ENCODE measurements around the gene CHID1. TPM values are rescaled to one million over a fixed set of nuclear protein-coding genes. Genes with fewer than 3 reads are reported as not detected.

Gene CHID1
- total and polyA plus RNA-seq, 9 of the 15 experiments (the other 6 are each of a cell fraction or from before 2014, with no cell fraction given), result 15.1 to 108 (median 39.8) TPM

- TF ChIP-seq ZNF398 (CRISPR knock-in tag; IDR thresholded peaks at IDR 0.05) (no peak), CAMTA2 (CRISPR knock-in tag; conservative IDR thresholded peaks at IDR 0.05) (no peak), CHD2 (IDR thresholded peaks at IDR 0.05; ENCODE audit: low read depth, low read length) (no peak), SLC30A9 (CRISPR knock-in tag; IDR thresholded peaks at IDR 0.05) (no peak), TCF7 (IDR thresholded peaks at IDR 0.05; ENCODE audit: borderline replicate concordance) (no peak), SMAD3 (CRISPR knock-in tag; conservative IDR thresholded peaks at IDR 0.05) (no peak), ZEB2 (IDR thresholded peaks at IDR 0.05) (no peak)
- TF ChIP-seq, protein P1, sequence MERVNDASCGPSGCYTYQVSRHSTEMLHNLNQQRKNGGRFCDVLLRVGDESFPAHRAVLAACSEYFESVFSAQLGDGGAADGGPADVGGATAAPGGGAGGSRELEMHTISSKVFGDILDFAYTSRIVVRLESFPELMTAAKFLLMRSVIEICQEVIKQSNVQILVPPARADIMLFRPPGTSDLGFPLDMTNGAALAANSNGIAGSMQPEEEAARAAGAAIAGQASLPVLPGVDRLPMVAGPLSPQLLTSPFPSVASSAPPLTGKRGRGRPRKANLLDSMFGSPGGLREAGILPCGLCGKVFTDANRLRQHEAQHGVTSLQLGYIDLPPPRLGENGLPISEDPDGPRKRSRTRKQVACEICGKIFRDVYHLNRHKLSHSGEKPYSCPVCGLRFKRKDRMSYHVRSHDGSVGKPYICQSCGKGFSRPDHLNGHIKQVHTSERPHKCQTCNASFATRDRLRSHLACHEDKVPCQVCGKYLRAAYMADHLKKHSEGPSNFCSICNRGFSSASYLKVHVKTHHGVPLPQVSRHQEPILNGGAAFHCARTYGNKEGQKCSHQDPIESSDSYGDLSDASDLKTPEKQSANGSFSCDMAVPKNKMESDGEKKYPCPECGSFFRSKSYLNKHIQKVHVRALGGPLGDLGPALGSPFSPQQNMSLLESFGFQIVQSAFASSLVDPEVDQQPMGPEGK (CRISPR knock-in tag; IDR thresholded peaks at IDR 0.05; ENCODE audit: borderline replicate concordance), result no peak
- TF ChIP-seq, protein P2, sequence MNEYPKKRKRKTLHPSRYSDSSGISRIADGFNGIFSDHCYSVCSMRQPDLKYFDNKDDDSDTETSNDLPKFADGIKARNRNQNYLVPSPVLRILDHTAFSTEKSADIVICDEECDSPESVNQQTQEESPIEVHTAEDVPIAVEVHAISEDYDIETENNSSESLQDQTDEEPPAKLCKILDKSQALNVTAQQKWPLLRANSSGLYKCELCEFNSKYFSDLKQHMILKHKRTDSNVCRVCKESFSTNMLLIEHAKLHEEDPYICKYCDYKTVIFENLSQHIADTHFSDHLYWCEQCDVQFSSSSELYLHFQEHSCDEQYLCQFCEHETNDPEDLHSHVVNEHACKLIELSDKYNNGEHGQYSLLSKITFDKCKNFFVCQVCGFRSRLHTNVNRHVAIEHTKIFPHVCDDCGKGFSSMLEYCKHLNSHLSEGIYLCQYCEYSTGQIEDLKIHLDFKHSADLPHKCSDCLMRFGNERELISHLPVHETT (CRISPR knock-in tag; conservative IDR thresholded peaks at IDR 0.05 in 1 of 2, IDR thresholded peaks at IDR 0.05 in 1 of 2), result no peak
Measured at GRCh38 chr11:914747-915501, 4.3 kb upstream of the CHID1 start (continued).
